NCI-H1105 (cell line): Measurements from ENCODE around the gene TBX21.

ENCODE experiments used
- DNase-seq: peaks from one replicate; lab custom pipeline; 2025; lab: John Stamatoyannopoulos, UW

The TBX21 gene

GRCh38 chr17:47698749-47699535, 34.1 kb upstream of the TBX21 start:
- DNase-seq: no peak

- DNase-seq: no peak
Measured at GRCh38 chr17:47699536-47699840, 33.5 kb upstream of the TBX21 start.

- DNase-seq: no peak
Measured at GRCh38 chr17:47700471-47701449, 32.3 kb upstream of the TBX21 start.

- no peak for DNase-seq
Measured at GRCh38 chr17:47701608-47702007, 31.4 kb upstream of the TBX21 start.

GRCh38 chr17:47702391-47702995, 30.5 kb upstream of the TBX21 start:
- DNase-seq: no peak

GRCh38 chr17:47703191-47703591, 29.8 kb upstream of the TBX21 start:
- no peak for DNase-seq

GRCh38 chr17:47703671-47704070, 29.4 kb upstream of the TBX21 start:
- no peak for DNase-seq

- DNase-seq: no peak
Measured at GRCh38 chr17:47704116-47704515, 28.9 kb upstream of the TBX21 start.

GRCh38 chr17:47704736-47705135, 28.3 kb upstream of the TBX21 start:
- no peak for DNase-seq

- no peak for DNase-seq
Measured at GRCh38 chr17:47705536-47706530, 27.2 kb upstream of the TBX21 start.

- no peak for DNase-seq
Measured at GRCh38 chr17:47707056-47707804, 25.8 kb upstream of the TBX21 start.

- no peak for DNase-seq
Measured at GRCh38 chr17:47707884-47708283, 25.2 kb upstream of the TBX21 start.

GRCh38 chr17:47708312-47708863, 24.6 kb upstream of the TBX21 start:
- no peak for DNase-seq

- DNase-seq: no peak
Measured at GRCh38 chr17:47708864-47709541, 24.0 kb upstream of the TBX21 start.

GRCh38 chr17:47709594-47709993, 23.4 kb upstream of the TBX21 start:
- DNase-seq: no peak

GRCh38 chr17:47711366-47712099, 21.5 kb upstream of the TBX21 start:
- DNase-seq: no peak

GRCh38 chr17:47712330-47713023, 20.6 kb upstream of the TBX21 start:
- DNase-seq: no peak

GRCh38 chr17:47713980-47714700, 18.9 kb upstream of the TBX21 start:
- no peak for DNase-seq
